ENCODE results near the gene PMAIP1.
A peak's percentile ranks its signal among the peaks of the same experiment; 100 is the strongest.
"Not testable (repeated sequence)": the region's sequence is repeated elsewhere in the genome, so short reads cannot be mapped to it uniquely, and the experiment has no call there.

PMAIP1 gene

DNA sequence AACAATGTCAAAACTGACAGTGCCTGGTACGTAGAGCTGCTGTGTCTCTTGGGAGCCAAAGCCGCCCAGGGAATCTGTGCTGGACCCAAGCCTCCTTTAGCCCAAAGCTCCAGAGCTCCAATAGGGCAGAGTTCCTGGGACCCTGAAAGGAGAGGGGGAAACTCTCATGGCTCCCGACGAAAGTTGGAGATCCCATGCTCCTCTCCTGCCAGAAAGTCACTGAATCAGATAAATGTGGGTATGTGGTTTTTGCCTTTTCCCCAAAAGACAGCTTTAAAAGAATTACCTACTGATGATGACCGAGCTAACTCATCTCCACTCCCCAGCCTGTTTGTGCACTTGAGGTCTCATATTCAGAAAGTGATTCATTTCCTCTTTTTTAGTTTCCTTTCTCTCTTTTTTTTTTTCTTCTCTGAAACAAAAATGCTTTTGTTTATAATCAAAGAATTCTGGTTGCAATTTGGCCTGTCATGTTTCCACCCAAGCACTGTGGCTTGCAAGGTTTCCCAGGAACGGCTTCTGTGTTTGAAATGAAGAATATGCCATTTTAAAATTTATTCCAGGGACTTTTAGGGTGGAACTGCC, 14.1 kb upstream of the PMAIP1 start:
- DNase-seq, result peak; percentile 43 to 49

DNA sequence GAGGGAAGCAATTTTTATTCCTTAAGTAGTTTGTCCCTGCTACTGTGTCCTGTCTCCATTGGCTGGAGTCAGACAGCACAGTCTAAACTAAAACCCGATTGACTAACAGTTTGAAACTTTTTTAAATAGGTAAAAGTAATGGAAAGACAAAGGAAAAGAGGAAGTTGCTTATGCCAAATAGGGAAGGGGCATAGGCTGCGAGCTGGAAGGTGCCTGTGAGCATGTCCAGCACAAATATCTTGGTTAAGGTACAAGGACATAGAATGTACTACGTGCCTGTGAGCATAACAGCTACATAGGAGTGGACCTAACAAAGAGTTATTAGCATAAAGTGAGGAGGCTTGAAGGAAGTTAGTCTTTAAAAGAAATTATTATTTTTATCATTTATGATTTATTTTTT, 13.4 kb upstream of the PMAIP1 start:
- not testable (repeated sequence) for DNase-seq

DNA sequence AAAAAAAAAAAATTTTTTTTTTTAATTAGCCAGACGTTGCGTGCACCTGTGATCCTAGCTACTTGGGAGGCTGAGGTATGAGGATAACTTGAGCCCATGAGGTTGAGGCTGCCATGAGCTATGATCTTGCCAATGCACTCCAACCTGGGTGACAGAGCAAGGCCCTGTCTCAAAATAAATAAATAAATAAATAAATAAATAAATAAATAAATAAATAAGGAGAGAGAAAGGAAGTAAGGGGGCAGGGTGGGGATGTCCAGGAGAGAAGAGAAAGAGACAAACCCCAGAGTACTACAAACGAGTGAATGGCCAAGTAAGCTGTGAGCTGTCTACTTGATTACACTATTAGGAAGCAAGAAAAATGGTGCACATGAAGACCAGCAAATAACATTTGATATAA, 7.7 kb upstream of the PMAIP1 start:
- DNase-seq, result no peak

DNA sequence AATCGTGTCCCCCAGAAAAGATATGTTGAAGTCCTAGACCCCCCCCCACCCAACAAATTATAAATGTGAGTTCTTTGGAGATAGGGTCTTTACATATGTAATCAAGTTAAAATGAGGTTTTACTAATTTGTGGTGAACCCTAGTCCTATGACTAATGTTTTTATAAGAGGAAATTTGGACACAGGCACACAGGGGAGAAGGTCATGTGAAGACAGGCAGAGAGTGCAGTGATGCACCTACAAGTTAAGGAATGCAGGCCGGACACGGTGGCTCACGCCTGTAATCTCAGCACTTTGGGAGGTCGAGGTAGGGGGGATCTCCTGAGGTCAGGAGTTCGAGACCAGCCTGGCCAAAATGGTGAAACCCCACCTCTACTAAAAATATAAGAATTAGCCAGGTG, 5.8 kb upstream of the PMAIP1 start:
- no peak for DNase-seq

DNA sequence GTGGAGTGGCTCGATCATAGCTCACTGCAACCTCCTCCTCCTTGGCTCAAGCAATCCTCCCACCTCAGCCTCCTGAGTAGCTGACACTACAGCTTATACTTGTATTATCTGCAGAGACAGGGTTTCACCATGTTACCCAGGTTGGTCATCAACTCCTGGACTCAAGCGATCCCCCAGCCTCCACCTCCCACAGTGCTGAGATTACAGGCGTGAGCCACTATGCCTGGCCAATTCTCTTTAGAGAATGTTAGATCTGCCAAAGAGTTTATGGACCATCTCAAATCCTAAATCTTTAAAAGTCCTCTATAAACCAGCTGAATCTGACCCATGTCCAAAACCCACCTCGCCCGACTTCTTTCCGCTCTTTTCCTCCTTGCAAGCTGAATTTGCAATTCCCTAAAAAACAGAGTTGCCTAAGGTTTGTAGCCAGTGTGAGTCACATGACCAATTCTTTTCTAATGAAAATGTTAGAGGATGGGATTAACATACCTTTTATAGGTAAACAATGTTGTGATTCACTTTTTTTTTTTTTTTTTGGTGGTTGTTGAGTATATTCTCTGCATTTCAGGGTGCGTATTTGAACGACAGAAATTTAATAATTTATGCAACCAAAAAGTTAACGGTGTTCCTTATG, 2.4 kb upstream of the PMAIP1 start:
- DNase-seq, result no peak

DNA sequence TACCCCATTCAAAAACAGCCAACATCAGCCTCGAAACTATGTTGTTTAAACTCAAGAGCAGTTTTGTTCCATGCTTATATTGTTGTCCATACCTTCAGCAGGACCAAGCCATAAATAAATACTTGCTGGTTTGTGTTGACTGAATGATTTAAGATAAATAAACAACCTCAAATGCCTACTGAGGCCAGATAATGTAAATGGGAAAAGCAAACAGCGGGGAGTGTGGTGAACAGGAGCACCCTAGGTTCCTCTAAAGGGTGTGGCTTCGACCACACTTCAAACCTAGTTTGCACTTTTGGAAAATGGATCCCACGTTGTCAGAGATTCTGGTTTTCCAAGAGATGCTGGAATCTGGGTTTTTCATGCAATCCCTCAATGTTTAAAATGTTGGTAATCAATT, 1.7 kb upstream of the PMAIP1 start:
- no peak for DNase-seq

DNA sequence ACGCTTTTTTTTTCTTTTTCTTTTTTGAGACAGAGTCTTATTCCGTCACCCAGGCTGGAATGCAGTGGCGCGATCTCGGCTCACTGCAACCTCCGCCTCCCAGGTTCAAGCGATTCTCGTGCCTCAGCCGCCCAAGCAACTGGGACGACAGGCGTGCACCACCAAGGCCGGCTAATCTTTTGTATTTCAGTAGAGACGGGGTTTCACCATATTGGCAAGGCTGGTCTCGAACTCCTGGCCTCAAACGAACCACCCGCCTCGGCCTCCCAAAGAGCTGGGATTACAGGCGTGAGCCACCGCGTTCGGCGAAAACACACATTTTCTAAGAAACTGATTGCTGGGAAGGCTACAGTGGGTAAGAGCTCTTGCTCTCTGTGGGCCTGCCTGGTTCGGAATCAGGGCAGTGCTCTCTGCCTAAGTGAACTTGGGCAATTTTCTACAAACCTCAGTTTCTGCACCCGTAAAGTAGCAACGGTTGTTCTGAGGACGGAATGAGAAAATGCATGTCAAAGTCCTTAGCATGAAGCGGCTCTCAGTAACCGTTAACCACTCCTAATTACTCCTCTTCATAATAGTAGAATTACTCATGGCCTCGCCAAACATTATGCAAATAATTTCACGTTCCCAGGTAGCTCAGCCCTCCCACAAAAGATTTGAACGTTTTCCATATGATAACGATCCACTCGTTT, 1.0 kb upstream of the PMAIP1 start:
- DNase-seq, result no peak

DNA sequence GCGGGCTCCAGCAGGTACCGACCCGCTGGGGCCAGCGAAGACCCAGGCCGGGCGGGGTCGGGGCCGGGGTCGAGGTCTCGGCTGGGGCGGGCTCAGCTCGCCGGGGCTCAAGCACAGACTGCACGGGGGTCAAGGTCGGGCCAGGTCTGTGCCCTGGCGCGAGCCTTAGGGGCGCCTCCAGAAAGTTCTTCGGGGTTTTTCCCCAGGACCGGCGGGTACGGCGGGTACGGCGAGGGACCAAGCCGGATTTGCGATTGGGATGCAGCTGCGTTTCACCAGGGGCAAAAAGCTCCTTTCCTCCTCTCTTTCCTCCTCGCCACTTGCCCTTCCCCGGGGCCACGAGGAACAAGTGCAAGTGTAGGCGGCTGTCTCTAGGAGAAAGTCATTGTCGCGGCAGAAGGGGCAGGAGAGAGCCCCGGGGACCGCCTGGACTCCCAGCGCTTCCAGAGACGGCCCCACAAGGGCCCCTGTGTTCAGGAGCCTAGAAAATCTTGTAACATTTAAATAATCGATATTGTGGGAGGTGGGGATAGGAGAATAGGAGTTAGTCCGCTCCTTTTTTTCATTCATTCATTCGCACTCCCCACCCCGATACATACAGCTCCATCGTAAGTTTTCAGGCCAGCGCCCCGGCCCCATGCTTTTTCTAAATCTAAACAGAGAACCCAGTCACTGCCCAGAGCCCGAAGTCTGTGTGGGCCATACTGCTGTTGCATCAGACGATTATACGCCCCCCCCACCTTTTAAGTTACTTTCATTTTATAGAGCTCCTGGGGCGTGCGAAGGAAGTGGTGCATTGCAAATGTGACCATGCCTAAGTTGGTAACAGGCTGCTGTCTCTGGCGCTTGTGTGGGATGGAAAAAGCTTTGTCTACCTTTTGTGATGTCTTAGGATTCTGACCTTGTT, 679 bp downstream of the PMAIP1 start:
- DNase-seq, result peak; percentile 78 to 84

DNA sequence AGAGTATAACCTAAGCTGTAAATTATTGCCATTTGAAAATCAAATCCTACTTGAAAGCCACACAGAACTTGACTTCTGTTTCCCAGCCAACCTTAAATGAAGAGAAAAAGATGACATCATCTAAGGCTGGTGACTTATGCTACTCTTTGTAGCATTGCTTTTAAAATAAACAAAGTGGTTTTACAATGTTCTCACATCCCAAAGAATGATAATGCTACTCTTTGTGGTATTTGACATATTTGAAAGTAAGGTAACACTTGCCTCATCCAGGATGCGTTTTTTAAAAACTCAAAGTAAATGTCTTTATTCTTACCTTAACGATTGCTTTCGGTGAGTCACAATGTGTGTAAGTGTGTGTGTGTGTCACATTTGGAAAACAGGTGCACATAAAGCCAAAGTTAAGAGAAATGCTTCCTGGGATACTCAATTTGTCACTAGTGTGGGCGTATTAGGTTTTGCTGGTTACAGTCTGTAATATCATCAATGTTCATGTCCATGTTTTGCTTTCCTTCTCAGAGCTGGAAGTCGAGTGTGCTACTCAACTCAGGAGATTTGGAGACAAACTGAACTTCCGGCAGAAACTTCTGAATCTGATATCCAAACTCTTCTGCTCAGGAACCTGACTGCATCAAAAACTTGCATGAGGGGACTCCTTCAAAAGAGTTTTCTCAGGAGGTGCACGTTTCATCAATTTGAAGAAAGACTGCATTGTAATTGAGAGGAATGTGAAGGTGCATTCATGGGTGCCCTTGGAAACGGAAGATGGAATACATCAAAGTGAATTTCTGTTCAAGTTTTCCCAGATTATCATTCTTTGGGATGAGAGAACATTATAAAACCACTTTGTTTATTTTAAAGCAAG, 2.6 kb downstream of the PMAIP1 start:
- DNase-seq, result peak in 1 of 2 donors; percentile 59

DNA sequence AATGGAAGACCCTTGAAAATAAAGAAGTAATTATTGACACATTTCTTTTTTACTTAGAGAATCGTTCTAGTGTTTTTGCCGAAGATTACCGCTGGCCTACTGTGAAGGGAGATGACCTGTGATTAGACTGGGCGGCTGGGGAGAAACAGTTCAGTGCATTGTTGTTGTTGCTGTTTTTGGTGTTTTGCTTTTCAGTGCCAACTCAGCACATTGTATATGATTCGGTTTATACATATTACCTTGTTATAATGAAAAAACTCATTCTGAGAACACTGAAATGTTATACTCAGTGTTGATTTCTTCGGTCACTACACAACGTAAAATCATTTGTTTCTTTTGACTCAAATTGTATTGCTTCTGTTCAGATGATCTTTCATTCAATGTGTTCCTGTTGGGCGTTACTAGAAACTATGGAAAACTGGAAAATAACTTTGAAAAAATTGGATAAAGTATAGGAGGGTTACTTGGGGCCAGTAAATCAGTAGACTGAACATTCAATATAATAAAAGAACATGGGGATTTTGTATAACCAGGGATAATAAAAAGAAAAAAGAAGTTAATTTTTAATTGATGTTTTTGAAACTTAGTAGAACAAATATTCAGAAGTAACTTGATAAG, 3.3 kb downstream of the PMAIP1 start:
- no peak for DNase-seq

DNA sequence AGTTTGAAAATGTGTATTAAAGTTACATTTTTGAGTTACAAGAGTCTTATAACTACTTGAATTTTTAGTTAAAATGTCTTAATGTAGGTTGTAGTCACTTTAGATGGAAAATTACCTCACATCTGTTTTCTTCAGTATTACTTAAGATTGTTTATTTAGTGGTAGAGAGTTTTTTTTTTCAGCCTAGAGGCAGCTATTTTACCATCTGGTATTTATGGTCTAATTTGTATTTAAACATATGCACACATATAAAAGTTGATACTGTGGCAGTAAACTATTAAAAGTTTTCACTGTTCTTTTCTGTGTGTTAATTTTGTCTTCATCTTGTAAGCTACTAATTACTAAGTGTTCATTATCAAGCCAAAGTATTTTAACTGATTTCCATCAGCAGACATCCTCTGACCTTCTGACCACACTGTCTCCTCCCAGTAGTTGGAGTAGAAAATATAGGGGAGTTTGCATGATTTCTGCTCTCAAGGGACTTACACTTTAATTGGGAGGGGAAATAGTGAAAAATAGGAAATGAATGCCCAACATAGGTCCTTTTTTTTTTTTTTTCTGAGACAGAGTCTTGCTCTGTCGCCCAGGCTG, 4.3 kb downstream of the PMAIP1 start:
- no peak for DNase-seq

DNA sequence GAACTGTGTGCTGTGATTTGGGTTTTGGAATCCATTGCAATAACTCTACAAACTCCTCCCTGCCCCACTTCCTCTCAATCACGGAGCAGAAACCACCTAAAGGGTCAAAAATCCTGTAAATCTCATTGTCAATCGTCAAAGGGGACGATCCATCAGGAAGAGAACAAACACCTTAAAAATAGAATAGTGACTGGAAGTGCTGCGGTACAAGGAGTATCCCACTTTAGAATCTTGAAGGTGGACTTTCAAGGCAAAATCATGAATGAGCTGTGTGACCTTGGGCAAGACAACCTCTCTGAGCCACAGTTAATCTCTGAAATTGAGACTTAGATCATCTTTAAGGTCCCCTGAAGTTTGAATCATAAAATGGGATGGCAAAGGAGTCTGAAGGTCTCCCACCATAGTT, 5.9 kb downstream of the PMAIP1 start:
- no peak for DNase-seq

DNA sequence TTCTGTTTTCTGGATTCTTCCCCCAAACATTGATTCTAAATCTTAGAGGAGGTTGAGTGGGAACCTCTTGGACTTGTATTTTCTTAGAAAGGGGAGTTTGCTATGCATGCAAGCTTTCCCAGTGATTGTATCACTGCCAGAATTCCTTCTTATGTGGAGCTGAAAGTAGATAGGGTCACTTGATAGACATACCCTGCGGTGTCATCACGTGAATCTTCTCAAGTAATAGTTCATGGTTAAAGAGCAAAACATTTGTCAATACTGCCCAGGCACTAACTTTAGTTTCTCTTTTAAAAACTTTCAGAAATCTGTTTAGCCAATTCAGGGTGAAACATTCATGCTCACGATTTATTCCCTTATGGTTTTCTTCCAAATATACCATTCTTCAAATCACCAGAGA, 6.4 kb downstream of the PMAIP1 start:
- DNase-seq, result no peak

DNA sequence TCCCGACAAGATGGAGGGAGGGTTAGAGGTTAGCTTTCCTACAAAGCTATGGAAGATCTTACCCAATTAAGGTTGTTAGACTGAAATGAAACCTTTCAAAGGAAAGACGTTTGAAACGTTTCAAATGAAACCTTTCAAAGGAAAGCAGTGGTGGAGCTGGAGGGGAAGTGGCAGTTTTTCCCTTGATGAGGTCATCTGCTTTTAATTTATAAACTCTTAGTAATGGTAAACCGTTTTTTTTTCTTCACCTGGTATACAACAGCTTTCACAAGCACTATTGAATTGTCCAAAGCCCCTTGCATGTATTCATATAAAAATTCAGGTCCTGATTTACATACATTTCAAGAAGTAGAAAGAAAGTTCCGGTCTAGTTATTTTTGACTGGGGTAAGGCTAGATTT, 7.4 kb downstream of the PMAIP1 start:
- DNase-seq, result peak; percentile 18 to 32

DNA sequence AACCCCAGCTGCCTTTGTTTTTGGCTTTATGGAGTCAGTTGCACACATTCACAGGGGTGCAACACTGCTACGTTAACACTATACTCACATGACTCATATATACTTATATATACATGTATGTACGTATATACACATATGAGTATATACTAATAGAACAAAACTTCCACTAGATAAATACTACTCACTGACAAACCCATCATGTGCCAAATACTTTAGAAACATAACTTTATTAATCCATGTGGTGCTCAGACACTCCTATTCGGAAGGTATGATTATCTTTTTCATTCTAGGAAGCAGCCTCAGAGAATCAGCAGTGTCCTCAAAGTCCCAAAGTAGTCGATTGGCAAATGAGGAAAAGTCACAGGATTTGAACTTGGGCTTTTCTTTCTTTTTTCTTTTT, 7.9 kb downstream of the PMAIP1 start:
- DNase-seq, result no peak

DNA sequence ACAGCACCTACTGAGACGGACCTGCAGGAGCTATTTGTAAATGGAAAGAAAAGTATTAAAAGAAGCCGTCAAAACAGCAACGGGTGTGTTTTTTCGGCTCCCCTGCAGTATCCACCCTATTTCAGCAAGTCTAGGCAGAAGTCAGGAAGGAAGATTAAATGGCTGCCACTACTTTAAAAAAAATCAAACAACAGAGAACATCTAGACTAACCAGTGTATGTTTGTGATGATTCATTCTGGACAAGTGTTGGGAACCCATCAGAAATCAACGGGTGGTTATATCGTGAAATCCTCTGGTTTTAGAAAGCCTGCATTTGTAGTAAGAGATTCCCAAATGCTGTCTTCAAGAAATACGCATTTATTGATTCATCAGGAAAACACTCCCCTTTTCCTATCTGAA, 9.0 kb downstream of the PMAIP1 start:
- DNase-seq, result no peak

DNA sequence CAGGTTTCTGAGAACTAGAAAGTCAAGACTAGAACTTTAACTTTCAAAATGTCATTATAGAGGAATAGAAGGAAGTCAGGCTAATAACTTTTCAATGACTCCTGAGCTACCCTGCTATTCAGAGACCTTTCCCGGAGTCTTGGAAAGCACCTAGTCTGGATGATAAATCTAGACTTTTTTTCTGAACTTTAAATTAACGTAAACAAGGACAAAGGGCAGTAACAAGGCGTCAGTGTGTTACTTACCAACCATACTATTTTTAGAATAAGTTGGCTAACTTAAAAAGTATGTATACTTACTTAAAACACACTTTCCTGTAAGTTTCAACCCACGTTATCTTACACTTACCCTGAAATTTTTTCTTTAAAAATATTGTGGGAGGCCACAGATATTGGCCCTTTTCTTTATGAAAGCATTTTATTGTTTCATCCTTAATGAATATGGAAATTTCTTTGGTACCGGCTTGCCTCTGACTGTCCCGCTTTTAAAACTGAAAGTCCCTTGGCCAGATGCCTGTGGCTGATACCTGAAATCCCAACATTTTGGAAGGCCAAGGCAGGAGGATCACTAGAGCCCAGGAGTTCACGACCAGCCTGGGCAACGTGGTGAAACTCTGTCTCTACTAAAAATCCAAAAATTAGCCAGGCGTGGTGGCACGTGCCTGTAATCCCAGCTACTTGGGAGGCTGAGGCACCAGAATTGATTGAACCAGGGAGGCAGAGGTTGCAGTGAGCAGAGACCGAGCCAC, 9.7 kb downstream of the PMAIP1 start:
- no peak for DNase-seq

DNA sequence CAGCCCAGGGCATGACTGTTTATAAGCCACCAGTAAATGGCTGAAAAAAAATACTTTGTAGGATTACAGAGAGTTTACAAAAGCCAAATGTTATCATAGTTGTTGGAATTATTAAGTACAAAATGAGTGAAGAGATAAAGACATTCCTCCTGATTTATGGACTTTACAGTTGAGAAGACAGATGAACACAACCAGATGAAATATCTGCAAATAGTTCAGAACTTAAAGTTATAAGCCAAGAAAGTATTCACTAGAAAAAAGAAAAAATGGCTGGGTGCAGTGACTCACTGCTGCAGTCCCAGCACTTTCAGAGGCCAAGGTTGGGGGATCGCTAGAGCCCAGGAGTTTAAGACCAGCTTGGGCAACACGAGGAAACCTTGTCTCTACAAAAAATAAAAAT, 11.2 kb downstream of the PMAIP1 start:
- DNase-seq, result no peak

DNA sequence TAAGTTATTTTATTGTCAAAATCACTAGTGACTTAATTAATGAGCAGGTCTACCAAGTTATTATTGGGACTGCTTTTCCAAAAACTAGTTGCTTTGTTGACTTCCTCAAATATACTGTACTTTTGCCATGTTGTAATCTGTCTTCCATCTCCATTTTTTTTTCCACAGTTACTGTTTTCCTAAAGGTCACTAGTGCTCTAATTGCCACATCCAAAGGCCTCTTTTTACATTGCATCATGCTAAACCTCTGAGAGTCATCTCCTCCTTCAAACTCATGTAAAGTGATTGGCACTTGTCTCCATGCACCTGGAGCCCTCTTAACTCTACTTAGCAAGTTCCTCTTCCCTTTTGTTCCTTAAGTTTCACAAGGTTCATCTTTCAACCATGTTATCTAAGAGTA, 11.8 kb downstream of the PMAIP1 start:
- peak in 1 of 2 donors; percentile 21 for DNase-seq

DNA sequence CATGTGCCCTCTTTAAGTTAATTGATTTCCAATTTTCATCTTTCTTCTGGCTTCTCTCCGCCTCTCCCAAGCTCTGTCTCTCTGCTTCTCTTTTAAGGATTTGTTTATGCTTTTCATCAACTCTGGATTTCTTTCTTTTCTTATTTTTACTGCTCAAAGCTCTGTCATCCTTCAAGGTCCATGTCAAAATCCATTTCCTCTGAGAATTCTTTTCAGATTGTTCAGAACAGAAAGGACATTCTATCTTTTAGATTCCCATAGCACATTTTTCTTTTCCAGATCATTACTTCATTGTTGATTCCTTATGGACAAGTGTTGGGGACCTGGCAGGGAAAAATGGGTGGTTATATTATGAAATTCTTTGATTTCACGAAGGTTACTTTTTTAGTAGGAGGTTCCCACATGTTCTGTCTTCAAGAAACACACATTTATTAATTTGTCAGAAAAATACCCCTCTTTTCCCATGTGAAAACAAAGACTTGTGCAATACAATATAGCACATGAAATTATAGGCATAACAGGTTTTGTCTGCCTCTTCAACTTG, 12.3 kb downstream of the PMAIP1 start:
- no peak for DNase-seq

DNA sequence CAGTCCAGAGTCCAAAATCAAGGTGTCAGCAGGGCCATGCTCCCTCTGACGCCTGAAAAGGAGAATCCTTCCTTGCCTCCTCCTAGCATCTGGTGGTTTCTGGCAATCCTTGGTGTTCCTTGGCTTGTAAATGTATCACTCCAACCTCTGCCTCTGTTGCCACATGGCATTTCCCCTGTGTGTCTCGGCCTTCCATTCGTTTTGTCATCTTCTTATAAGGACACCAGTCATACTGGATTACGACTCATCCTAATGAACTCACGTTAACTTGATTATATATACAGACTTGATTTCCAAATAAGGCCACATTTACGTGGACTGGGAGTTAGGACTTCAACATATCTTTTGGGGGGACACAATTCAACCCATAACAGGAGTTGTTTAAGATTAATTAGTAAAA, 15.8 kb downstream of the PMAIP1 start:
- no peak for DNase-seq

All from CD4-positive, alpha-beta T cell treated with Interferon alpha-2 for 1 hour (primary cell).